ENCODE measurements around the gene RBM18.

Gene RBM18

GRCh38 chr9:122297512-122297911, 32.9 kb upstream of the RBM18 start:
- no peaks in the 10 kb centered on the region for H3K4me1 ChIP-seq (ENCODE audit: insufficient read depth, low read length, severe bottlenecking)
- H3K9ac ChIP-seq (ENCODE audit: low read length), result no peak overlapping the region
- H3K36me3 ChIP-seq (ENCODE audit: insufficient read depth, low read length), result peaks cover 69% of the 10 kb centered on the region
- no peaks in the 10 kb centered on the region for H3K79me2 ChIP-seq (ENCODE audit: insufficient read depth, low read length)
- H3K4me3 ChIP-seq (ENCODE audit: low read depth, low read length, poor library complexity, severe bottlenecking), result no peak overlapping the region
- H3K27ac ChIP-seq (ENCODE audit: low read depth, low read length, poor library complexity, severe bottlenecking), result no peak overlapping the region
- no peaks in the 10 kb centered on the region for H3K27me3 ChIP-seq (ENCODE audit: insufficient read depth, low read length)
- no peak for TF ChIP-seq EZH2 (IDR thresholded peaks at IDR 0.05; ENCODE audit: borderline replicate concordance, low read length)
- TF ChIP-seq, protein P1, sequence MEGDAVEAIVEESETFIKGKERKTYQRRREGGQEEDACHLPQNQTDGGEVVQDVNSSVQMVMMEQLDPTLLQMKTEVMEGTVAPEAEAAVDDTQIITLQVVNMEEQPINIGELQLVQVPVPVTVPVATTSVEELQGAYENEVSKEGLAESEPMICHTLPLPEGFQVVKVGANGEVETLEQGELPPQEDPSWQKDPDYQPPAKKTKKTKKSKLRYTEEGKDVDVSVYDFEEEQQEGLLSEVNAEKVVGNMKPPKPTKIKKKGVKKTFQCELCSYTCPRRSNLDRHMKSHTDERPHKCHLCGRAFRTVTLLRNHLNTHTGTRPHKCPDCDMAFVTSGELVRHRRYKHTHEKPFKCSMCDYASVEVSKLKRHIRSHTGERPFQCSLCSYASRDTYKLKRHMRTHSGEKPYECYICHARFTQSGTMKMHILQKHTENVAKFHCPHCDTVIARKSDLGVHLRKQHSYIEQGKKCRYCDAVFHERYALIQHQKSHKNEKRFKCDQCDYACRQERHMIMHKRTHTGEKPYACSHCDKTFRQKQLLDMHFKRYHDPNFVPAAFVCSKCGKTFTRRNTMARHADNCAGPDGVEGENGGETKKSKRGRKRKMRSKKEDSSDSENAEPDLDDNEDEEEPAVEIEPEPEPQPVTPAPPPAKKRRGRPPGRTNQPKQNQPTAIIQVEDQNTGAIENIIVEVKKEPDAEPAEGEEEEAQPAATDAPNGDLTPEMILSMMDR (IDR thresholded peaks at IDR 0.05; ENCODE audit: low read length), result no peak
- no peaks in the 10 kb centered on the region for H4K20me1 ChIP-seq (ENCODE audit: insufficient read depth, low read length)
- no peaks in the 10 kb centered on the region for H3F3A ChIP-seq (ENCODE audit: insufficient read depth, low read length)
- no peaks in the 10 kb centered on the region for H3K9me3 ChIP-seq (ENCODE audit: low read length)
- no peaks in the 10 kb centered on the region for H3K9me2 ChIP-seq (ENCODE audit: low read depth, low read length)
- no peak overlapping the region for H2AFZ ChIP-seq (ENCODE audit: low read length)
- no peak overlapping the region for H3K4me2 ChIP-seq (ENCODE audit: low read length)

GRCh38 chr9:122294531-122294930, 29.9 kb upstream of the RBM18 start:
- Histone ChIP-seq H3K9me2 (ENCODE audit: low read depth, low read length) (no peaks in the 10 kb centered on the region), H3K9me3 (ENCODE audit: low read length) (no peaks in the 10 kb centered on the region), H3K27ac (ENCODE audit: low read depth, low read length, poor library complexity, severe bottlenecking) (no peak overlapping the region), H3K4me3 (ENCODE audit: low read depth, low read length, poor library complexity, severe bottlenecking) (no peak overlapping the region), H4K20me1 (ENCODE audit: insufficient read depth, low read length) (no peaks in the 10 kb centered on the region), H3K36me3 (ENCODE audit: insufficient read depth, low read length) (peaks cover 67% of the 10 kb centered on the region), H2AFZ (ENCODE audit: low read length) (no peak overlapping the region), H3K9ac (ENCODE audit: low read length) (no peak overlapping the region), H3K27me3 (ENCODE audit: insufficient read depth, low read length) (no peaks in the 10 kb centered on the region), H3F3A (ENCODE audit: insufficient read depth, low read length) (no peaks in the 10 kb centered on the region), H3K79me2 (ENCODE audit: insufficient read depth, low read length) (no peaks in the 10 kb centered on the region), H3K4me2 (ENCODE audit: low read length) (no peak overlapping the region), H3K4me1 (ENCODE audit: insufficient read depth, low read length, severe bottlenecking) (no peaks in the 10 kb centered on the region)
- TF ChIP-seq EZH2 (IDR thresholded peaks at IDR 0.05; ENCODE audit: borderline replicate concordance, low read length), result no peak
- TF ChIP-seq, protein P1 (IDR thresholded peaks at IDR 0.05; ENCODE audit: low read length), result no peak

DNA sequence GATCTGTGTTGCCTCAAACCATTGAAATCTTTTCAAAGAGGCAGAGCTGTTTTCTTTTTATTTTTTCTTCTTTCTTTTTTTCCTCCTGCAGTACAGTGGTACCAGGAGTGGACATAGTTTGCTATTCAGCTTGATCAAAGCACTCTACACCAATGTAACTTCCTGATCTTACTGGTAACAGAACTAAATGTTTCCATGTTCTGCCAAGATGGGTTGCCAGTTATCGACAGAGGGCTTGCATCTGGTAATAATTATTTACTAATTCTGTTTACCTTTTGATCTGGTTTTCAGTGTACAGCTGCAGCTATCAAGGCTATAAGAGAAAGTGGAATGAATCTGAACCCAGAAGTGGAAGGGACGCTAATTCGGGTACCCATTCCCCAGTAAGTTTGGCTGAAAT, 26.8 kb upstream of the RBM18 start:
- Histone ChIP-seq H3K27me3 (ENCODE audit: insufficient read depth, low read length) (no peaks in the 10 kb centered on the region), H3K4me2 (ENCODE audit: low read length) (no peak overlapping the region), H3K4me1 (ENCODE audit: insufficient read depth, low read length, severe bottlenecking) (peaks cover 9% of the 10 kb centered on the region), H3K27ac (ENCODE audit: low read depth, low read length, poor library complexity, severe bottlenecking) (no peak overlapping the region), H3K9me2 (ENCODE audit: low read depth, low read length) (no peaks in the 10 kb centered on the region), H4K20me1 (ENCODE audit: insufficient read depth, low read length) (no peaks in the 10 kb centered on the region), H3K4me3 (ENCODE audit: low read depth, low read length, poor library complexity, severe bottlenecking) (no peak overlapping the region), H3F3A (ENCODE audit: insufficient read depth, low read length) (no peaks in the 10 kb centered on the region), H3K79me2 (ENCODE audit: insufficient read depth, low read length) (no peaks in the 10 kb centered on the region), H3K9ac (ENCODE audit: low read length) (no peak overlapping the region), H2AFZ (ENCODE audit: low read length) (no peak overlapping the region), H3K36me3 (ENCODE audit: insufficient read depth, low read length) (peaks cover 76% of the 10 kb centered on the region), H3K9me3 (ENCODE audit: low read length) (no peaks in the 10 kb centered on the region)
- no peak for TF ChIP-seq EZH2 (IDR thresholded peaks at IDR 0.05; ENCODE audit: borderline replicate concordance, low read length)
- TF ChIP-seq, protein P1 (IDR thresholded peaks at IDR 0.05; ENCODE audit: low read length), result no peak
